ENCODE data around the gene AMZ2. TPM values are rescaled to one million over a fixed set of nuclear protein-coding genes. Genes with fewer than 3 reads are reported as not detected.
"Not testable (repeated sequence)": the region's sequence is repeated elsewhere in the genome, so short reads cannot be mapped to it uniquely, and the experiment has no call there.

Gene AMZ2
- polyA plus RNA-seq, 3 donors = 34.0 to 67.6 (median 67.2) TPM

DNA sequence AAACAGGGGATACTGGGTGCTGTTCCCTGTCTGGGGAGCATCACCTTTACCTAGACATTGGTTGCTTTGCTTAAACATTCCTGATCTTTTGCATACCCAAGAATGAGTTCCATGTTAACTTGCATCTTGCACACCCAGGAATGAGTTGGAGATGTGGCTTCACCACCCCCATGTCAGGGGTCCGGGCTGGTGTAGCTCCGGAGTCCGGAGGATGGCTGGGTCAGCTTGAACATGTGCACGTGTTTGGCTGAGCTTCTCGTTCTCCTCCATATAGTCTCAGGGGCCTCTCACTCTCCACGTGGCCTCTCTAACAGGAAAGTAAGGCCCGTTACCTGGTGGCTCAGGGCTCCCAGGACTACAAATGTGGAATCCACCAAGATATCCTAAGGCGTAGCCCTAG lies 18.2 kb upstream of the AMZ2 start:
- H3K4me3 ChIP-seq (replicated peaks in 1 of 3; ENCODE audit: low read depth in 2 of 3, low read length in 3 of 3) = no peak overlapping the region
- Mint-ChIP-seq H3K27ac (no peak overlapping the region), H3K27me3 (ENCODE audit: low read depth in 3 of 3) (peaks cover 0 to 2% (median 0%) of the 10 kb centered on the region in 3 donors), H3K36me3 (peaks cover 3 to 5% of the 10 kb centered on the region in 2 donors), H3K9me3 (no peaks in the 10 kb centered on the region), H3K4me1 (peaks cover 15% of the 10 kb centered on the region), H3K4me3 (no peak overlapping the region)
- H3K36me3 ChIP-seq (replicated peaks in 1 of 2; ENCODE audit: control insufficient read depth in 1 of 2, insufficient read depth in 2 of 2, low read length in 2 of 2) = no peaks in the 10 kb centered on the region
- no peak overlapping the region for H3K4me2 ChIP-seq (replicated peaks; ENCODE audit: extremely low read depth, low read length, poor library complexity, severe bottlenecking)
- TF ChIP-seq, protein P1, sequence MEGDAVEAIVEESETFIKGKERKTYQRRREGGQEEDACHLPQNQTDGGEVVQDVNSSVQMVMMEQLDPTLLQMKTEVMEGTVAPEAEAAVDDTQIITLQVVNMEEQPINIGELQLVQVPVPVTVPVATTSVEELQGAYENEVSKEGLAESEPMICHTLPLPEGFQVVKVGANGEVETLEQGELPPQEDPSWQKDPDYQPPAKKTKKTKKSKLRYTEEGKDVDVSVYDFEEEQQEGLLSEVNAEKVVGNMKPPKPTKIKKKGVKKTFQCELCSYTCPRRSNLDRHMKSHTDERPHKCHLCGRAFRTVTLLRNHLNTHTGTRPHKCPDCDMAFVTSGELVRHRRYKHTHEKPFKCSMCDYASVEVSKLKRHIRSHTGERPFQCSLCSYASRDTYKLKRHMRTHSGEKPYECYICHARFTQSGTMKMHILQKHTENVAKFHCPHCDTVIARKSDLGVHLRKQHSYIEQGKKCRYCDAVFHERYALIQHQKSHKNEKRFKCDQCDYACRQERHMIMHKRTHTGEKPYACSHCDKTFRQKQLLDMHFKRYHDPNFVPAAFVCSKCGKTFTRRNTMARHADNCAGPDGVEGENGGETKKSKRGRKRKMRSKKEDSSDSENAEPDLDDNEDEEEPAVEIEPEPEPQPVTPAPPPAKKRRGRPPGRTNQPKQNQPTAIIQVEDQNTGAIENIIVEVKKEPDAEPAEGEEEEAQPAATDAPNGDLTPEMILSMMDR (IDR thresholded peaks at IDR 0.05) = no peak
- intact Hi-C loops (cut with micrococcal nuclease) = no loop called here
- H3K79me2 ChIP-seq (ENCODE audit: insufficient read depth, low read length) = no peaks in the 10 kb centered on the region
- H3K27me3 ChIP-seq (ENCODE audit: control insufficient read depth in 2 of 2, insufficient read depth in 2 of 2, low read length in 2 of 2) = no peaks in the 10 kb centered on the region
- H3K4me1 ChIP-seq (ENCODE audit: control insufficient read depth in 1 of 2, insufficient read depth in 2 of 2, low read length in 2 of 2) = peaks cover under 1 to 3% of the 10 kb centered on the region in 2 donors
- no peak overlapping the region for H2AFZ ChIP-seq (ENCODE audit: insufficient read depth, low read depth, low read length, poor library complexity, severe bottlenecking)
- no peak for DNase-seq
- 89% methylated on average over 7 of the region's 8 CpGs for WGBS (ENCODE audit: insufficient coverage)
- no peak overlapping the region for H3K9ac ChIP-seq (ENCODE audit: insufficient read depth, low read length, poor library complexity, severe bottlenecking)
- no peaks in the 10 kb centered on the region for H3K9me3 ChIP-seq (replicated peaks in 1 of 2; ENCODE audit: control insufficient read depth in 1 of 2, insufficient read depth in 1 of 2, low read length in 2 of 2)
- no peaks in the 10 kb centered on the region for H4K20me1 ChIP-seq (ENCODE audit: insufficient read depth, low read length)
- no peak overlapping the region for H3K27ac ChIP-seq (ENCODE audit: low read depth in 1 of 2, low read length in 2 of 2)

DNA sequence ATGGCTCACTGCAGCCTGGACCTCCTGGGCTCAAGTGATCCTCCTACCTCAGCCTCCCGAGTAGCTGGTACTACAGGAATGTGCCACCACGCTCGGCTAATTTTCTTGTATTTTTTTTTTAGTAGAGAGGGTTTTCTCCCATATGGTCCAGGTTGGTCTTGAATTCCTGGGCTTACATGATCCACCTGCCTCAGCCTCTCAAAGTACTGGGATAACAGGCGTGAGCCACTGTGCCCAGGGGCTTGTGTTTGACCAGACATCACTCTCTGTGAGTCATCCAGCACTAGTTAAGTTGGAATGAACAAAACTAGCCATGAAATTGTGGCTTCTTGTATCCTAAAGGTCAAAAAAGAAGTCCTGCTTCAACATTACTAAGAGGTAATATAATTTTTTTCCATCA lies 16.7 kb upstream of the AMZ2 start:
- intact Hi-C loops (cut with micrococcal nuclease); H3K27ac Mint-ChIP-seq; H3K36me3 Mint-ChIP-seq; H3K9ac ChIP-seq (ENCODE audit: insufficient read depth, low read length, poor library complexity, severe bottlenecking); H3K27me3 ChIP-seq (ENCODE audit: control insufficient read depth in 2 of 2, insufficient read depth in 2 of 2, low read length in 2 of 2); H3K79me2 ChIP-seq (ENCODE audit: insufficient read depth, low read length); H3K27ac ChIP-seq (ENCODE audit: low read depth in 1 of 2, low read length in 2 of 2); H3K9me3 Mint-ChIP-seq; H3K9me3 ChIP-seq (replicated peaks in 1 of 2; ENCODE audit: control insufficient read depth in 1 of 2, insufficient read depth in 1 of 2, low read length in 2 of 2); H4K20me1 ChIP-seq (ENCODE audit: insufficient read depth, low read length); H2AFZ ChIP-seq (ENCODE audit: insufficient read depth, low read depth, low read length, poor library complexity, severe bottlenecking); H3K27me3 Mint-ChIP-seq (ENCODE audit: low read depth in 3 of 3); DNase-seq; H3K4me3 Mint-ChIP-seq; H3K4me3 ChIP-seq (replicated peaks in 1 of 3; ENCODE audit: low read depth in 2 of 3, low read length in 3 of 3); H3K36me3 ChIP-seq (replicated peaks in 1 of 2; ENCODE audit: control insufficient read depth in 1 of 2, insufficient read depth in 2 of 2, low read length in 2 of 2); H3K4me2 ChIP-seq (replicated peaks; ENCODE audit: extremely low read depth, low read length, poor library complexity, severe bottlenecking): not testable (repeated sequence)
- WGBS (ENCODE audit: insufficient coverage) = no CpG with 5 or more reads among the region's 4 CpGs
- peaks cover 23% of the 10 kb centered on the region for H3K4me1 Mint-ChIP-seq
- H3K4me1 ChIP-seq (ENCODE audit: control insufficient read depth in 1 of 2, insufficient read depth in 2 of 2, low read length in 2 of 2) = peaks cover 10 to 13% of the 10 kb centered on the region in 2 donors
